Stimulated activated CD4-positive, alpha-beta T cell treated with anti-CD3 and anti-CD28 coated beads, Interleukin-1b, Interleukin-23, amount 100 ng/mL, for 1 hour (primary cell): ENCODE measurements around the gene GPR146.

Experiments
- DNase-seq, 2 donors: peaks; one replicate each; pipeline ENCODE4 v3.0.0-alpha.2; 2020; ENCODE audit warnings: low read depth in 2 of 2

GPR146 gene

GRCh38 chr7:1092806-1093501 lies 48.6 kb downstream of the GPR146 start:
- DNase-seq, result no peak

- no peak for DNase-seq
Measured at GRCh38 chr7:1093502-1093843, 49.1 kb downstream of the GPR146 start.

GRCh38 chr7:1093916-1094508 lies 49.7 kb downstream of the GPR146 start:
- DNase-seq, result no peak

- no peak for DNase-seq
Measured at GRCh38 chr7:1094870-1095269, 50.5 kb downstream of the GPR146 start.

GRCh38 chr7:1095621-1096155 lies 51.3 kb downstream of the GPR146 start:
- DNase-seq, result no peak

- no peak for DNase-seq
Measured at GRCh38 chr7:1096156-1097119, 52.1 kb downstream of the GPR146 start.

- DNase-seq, result no peak
Measured at GRCh38 chr7:1097120-1097504, 52.8 kb downstream of the GPR146 start.

DNA sequence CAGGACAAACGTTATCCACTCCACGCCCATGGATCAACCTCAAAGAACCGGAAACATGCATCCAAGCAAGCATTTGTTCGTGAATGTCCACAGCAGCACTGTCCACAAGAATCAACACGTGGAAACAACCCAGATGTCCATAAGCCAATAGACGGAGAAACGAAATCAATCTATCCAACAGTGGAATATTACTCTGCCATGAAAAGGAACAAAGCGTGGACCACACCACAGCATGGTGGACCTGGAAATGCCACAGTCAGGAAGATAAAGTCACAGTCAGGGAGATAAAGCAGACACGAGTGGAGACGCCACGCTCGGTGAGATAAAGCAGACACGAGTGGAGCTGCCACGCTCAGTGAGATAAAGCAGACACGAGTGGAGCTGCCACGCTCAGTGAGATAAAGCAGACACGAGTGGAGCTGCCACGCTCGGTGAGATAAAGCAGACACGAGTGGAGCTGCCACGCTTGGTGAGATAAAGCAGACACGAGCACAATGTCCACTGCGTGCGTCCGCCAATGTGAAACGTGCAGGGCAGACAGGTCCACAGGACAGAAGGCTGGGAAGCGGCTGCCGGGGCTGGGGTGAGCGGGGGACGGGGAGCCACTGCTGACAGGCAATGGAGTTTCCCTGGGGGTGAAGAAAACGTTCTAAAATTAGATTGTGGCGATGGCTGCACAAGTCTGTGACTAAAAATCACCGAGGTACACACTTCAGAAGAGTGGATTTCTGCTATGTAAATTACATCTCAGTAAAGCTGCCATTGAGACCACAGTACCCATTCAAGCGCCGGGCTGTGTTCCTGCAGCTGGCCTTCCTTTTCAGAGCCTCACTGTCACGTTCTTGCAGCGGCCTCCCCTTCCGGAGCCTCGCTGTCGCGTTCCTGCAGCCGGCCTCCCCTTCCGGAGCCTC lies 54.2 kb downstream of the GPR146 start:
- DNase-seq, result no peak

DNA sequence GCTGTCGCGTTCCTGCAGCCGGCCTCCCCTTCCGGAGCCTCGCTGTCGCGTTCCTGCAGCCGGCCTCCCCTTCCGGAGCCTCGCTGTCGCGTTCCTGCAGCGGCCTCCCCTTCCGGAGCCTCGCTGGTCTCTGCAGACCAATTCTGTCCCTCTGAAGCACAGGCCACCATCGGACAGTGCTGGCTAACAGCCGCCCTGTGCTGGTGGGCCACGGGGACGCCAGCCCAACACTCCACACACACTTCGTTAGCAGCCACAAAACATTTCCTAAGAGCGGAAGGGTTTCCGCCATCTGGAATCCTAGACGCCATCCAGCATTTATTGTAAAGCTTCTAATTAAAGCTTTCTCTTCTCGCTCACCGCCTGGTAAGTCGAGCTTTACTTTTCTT lies 54.8 kb downstream of the GPR146 start:
- DNase-seq, result no peak

GRCh38 chr7:1099637-1100036 lies 55.3 kb downstream of the GPR146 start:
- no peak for DNase-seq

DNA sequence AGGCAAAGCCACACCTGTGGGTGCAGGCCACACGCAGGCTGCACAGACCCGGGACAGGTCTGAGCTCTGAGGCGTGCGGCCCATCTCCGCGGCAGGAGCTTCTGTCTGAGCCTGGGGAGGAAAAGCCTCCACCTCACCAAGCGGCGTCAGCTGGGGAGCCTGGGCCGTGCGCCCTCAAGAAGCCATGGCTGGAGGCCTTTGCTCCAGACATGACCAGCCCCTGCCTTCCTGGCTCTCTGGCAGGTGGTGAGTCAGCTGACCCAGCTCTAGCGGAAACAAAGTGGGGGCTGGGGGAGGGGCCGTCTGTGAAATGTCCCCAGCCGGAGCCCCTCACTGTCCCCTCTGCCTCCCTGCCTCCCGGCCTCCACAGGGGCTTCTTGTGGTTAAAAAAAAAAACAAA lies 56.0 kb downstream of the GPR146 start:
- DNase-seq, result no peak

DNA sequence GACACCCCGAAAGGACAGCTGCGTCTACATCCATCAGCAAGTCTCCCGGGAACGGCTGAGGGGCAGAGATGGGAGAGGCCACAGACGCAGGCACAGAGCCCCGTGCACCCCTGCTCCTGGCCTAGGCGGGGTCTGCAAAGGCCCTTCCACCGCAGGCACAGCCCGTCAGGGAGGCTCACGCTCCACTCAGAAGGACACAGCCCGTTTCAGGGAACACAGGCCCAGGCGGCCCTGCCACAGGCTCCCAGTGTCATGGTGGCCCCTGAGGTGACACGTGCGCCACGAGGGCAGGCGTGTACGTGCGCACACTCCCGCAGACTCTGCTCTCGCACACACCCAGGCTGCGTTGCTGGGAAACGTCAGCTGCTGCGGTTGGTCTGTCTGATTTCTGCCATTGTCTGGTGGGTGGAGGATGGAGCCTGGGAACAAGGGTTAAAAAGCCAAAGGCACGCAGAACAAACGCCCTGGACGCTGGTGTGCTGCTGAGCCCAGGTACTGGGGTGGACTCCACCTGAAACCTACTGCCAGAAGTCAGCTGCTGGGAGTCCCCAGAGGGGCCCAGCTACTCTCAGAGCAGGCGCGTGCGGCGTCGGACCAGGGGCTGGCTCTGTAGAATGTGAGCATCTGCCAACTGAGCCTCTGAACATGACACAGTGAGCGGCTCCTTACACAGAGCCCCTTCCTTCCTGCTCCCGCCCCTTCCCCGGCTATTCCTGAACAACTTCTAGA lies 56.7 kb downstream of the GPR146 start:
- no peak for DNase-seq

GRCh38 chr7:1101563-1102431 lies 57.5 kb downstream of the GPR146 start:
- no peak for DNase-seq

GRCh38 chr7:1103009-1103788 lies 58.9 kb downstream of the GPR146 start:
- no peak for DNase-seq

- no peak for DNase-seq
Measured at GRCh38 chr7:1103789-1104515, 59.6 kb downstream of the GPR146 start.

- DNase-seq, result no peak
Measured at GRCh38 chr7:1104516-1105179, 60.3 kb downstream of the GPR146 start.

- DNase-seq, result no peak
Measured at GRCh38 chr7:1105189-1105588, 60.8 kb downstream of the GPR146 start.
